HepG2 (cell line): ENCODE measurements around the gene MICAL3. TPM values are rescaled to one million over a fixed set of nuclear protein-coding genes. Genes with fewer than 3 reads are reported as not detected.

Experiments used
- FIP1L1 ChIP-seq: fragments of 200-400 bp; formaldehyde crosslinking; IDR thresholded peaks from 2 replicates; pipeline ENCODE4 v1.6.1; 2018; ENCODE audit warnings: low read depth, mild to moderate bottlenecking, low read length, moderate library complexity, borderline replicate concordance; ENCODE audit not compliant: insufficient read depth
- HMGA1 ChIP-seq: sonication (generic); formaldehyde crosslinking; conservative IDR thresholded peaks from 2 replicates; pipeline ENCODE4 v1.4.0; 2020; ENCODE audit warnings: missing genetic modification reagents
- MXD1 ChIP-seq: sonication (generic); formaldehyde crosslinking; IDR thresholded peaks from 2 replicates; pipeline ENCODE4 v1.4.0; 2020; ENCODE audit warnings: mild to moderate bottlenecking, missing genetic modification reagents
- MYNN ChIP-seq: sonication (generic); formaldehyde crosslinking; IDR thresholded peaks from 2 replicates; pipeline ENCODE4 v1.4.0; 2020; ENCODE audit warnings: mild to moderate bottlenecking, low read depth, missing genetic modification reagents
- NR2F1 ChIP-seq, 2 experiments: fragments of 450-650 bp in 1 of 2; formaldehyde crosslinking in 1 of 2; IDR thresholded peaks; 2 replicates each; pipeline versions ENCODE4 v1.5.0 to v1.6.1; 2016 to 2020; ENCODE audit warnings: mild to moderate bottlenecking in 1 of 2, missing compliant biosample characterization in 1 of 2, missing genetic modification reagents in 1 of 2, moderate library complexity in 1 of 2
- PRMT3 ChIP-seq: sonication (generic); formaldehyde crosslinking; IDR thresholded peaks from 2 replicates; pipeline ENCODE4 v1.8.1; 2022; ENCODE audit warnings: low read depth, mild to moderate bottlenecking, moderate library complexity, missing genetic modification reagents, borderline replicate concordance
- SKIL ChIP-seq: sonication (generic); formaldehyde crosslinking; IDR thresholded peaks from 2 replicates; pipeline ENCODE4 v1.8.0; 2022; ENCODE audit warnings: missing genetic modification reagents, mild to moderate bottlenecking, moderate library complexity, borderline replicate concordance
- SRF ChIP-seq: IDR thresholded peaks from 2 replicates; pipeline ENCODE4 v1.6.1; 2011; ENCODE audit warnings: mild to moderate bottlenecking, low read depth, low read length, moderate library complexity
- STAT5B ChIP-seq: sonication (generic); formaldehyde crosslinking; IDR thresholded peaks from 2 replicates; pipeline ENCODE4 v1.4.0; 2020; ENCODE audit warnings: missing genetic modification reagents
- TFDP1 ChIP-seq: IDR thresholded peaks from 2 replicates; pipeline ENCODE4 v1.6.1; 2016; ENCODE audit warnings: missing compliant biosample characterization, missing genetic modification reagents, borderline replicate concordance
- U2AF1 ChIP-seq: fragments of 200-400 bp; formaldehyde crosslinking; optimal IDR thresholded peaks from 2 replicates; pipeline ENCODE3; 2017; ENCODE audit warnings: mild to moderate bottlenecking, low read depth, low read length
- ZBTB46 ChIP-seq: sonication (generic); formaldehyde crosslinking; IDR thresholded peaks from 2 replicates; pipeline ENCODE4 v1.4.0; 2020; ENCODE audit warnings: mild to moderate bottlenecking, missing genetic modification reagents, borderline replicate concordance
- ZFYVE20 ChIP-seq: sonication (generic); formaldehyde crosslinking; IDR thresholded peaks from 2 replicates; pipeline ENCODE4 v1.8.0; 2023; ENCODE audit warnings: low read depth, mild to moderate bottlenecking, moderate library complexity, missing genetic modification reagents, borderline replicate concordance
- ZKSCAN5 ChIP-seq: sonication (generic); formaldehyde crosslinking; IDR thresholded peaks from 2 replicates; pipeline ENCODE4 v1.5.1; 2020; ENCODE audit warnings: mild to moderate bottlenecking, missing genetic modification reagents
- ZMYM3 ChIP-seq: sonication (generic); formaldehyde crosslinking; IDR thresholded peaks from 2 replicates; pipeline ENCODE4 v1.5.1; 2020; ENCODE audit warnings: mild to moderate bottlenecking, missing genetic modification reagents
- ZNF33B ChIP-seq: sonication (generic); formaldehyde crosslinking; IDR thresholded peaks from 2 replicates; pipeline ENCODE4 v1.5.1; 2020; ENCODE audit warnings: mild to moderate bottlenecking, missing genetic modification reagents
- ZNF563 ChIP-seq: sonication (generic); formaldehyde crosslinking; IDR thresholded peaks from 2 replicates; pipeline ENCODE4 v1.8.0; 2022; ENCODE audit warnings: mild to moderate bottlenecking, moderate library complexity, missing genetic modification reagents
- ZNF569 ChIP-seq: sonication (generic); formaldehyde crosslinking; IDR thresholded peaks from 2 replicates; pipeline ENCODE4 v1.5.0; 2020; ENCODE audit warnings: mild to moderate bottlenecking, missing genetic modification reagents, moderate library complexity, borderline replicate concordance
- ZNF589 ChIP-seq: sonication (generic); formaldehyde crosslinking; conservative IDR thresholded peaks from 2 replicates; pipeline ENCODE4 v1.8.0; 2022; ENCODE audit warnings: mild to moderate bottlenecking, moderate library complexity, missing genetic modification reagents
- ZNF740 ChIP-seq: sonication (generic); formaldehyde crosslinking; IDR thresholded peaks from 2 replicates; pipeline ENCODE4 v1.4.0; 2020; ENCODE audit warnings: missing genetic modification reagents
- polyA plus RNA-seq, 8 experiments: library from polyadenylated mRNA; depleted of rRNA in 3 of 8; stranded (reverse) in 7 of 8; unstranded in 1 of 8; fragments of >200 nt; fragmentation: Illumina TruSeq in 4 of 8; extraction: Trizol in 4 of 8; gene quantifications; 2 replicates each; pipeline versions ENCODE4 v1.2.1 to v1.2.3, GENCODE V29; 2011 to 2016; ENCODE audit warnings: low read depth in 4 of 8, missing spikeins in 1 of 8, mixed read lengths in 1 of 8; ENCODE audit not compliant: insufficient read depth in 1 of 8
- total RNA-seq, 5 experiments: library from RNA; depleted of rRNA; stranded (reverse); fragments of >200 nt; fragmentation: Illumina TruSeq; extraction: Trizol; gene quantifications; 2 replicates each; pipeline ENCODE4 v1.2.3, GENCODE V29; 2016; ENCODE audit warnings: low read depth in 1 of 5

MICAL3 gene
- total and polyA plus RNA-seq, 2 of the 13 experiments (the other 11 are each of a cell fraction or from before 2014, with no cell fraction given), result 5.3 to 12.5 TPM

- TF ChIP-seq TFDP1 (CRISPR knock-in tag) (no peak), STAT5B (CRISPR knock-in tag) (no peak), ZMYM3 (CRISPR knock-in tag) (peak; percentile 24; the same call in 1 of the 2 replicates), MYNN (CRISPR knock-in tag) (no peak), NR2F1 (CRISPR knock-in tag; IDR thresholded peaks at IDR 0.05) (peak in 1 of 2 experiments; percentile 28; a peak in 1 of 4 replicates), SKIL (CRISPR knock-in tag) (no peak), ZBTB46 (CRISPR knock-in tag) (no peak), ZNF563 (CRISPR knock-in tag) (no peak), ZNF33B (CRISPR knock-in tag) (no peak), PRMT3 (CRISPR knock-in tag) (no peak), FIP1L1 (no peak), U2AF1 (no peak), MXD1 (CRISPR knock-in tag) (no peak), ZNF569 (no peak), ZFYVE20 (CRISPR knock-in tag) (no peak), ZKSCAN5 (no peak), HMGA1 (CRISPR knock-in tag) (no peak), ZNF740 (CRISPR knock-in tag) (no peak), ZNF589 (CRISPR knock-in tag) (no peak), SRF (no peak)
Measured at GRCh38 chr22:17972385-17973191, 51.8 kb downstream of the MICAL3 start (continued).
